Body of pancreas (tissue), 4 donors: ENCODE data around the gene PRKD1.

Source experiments
- CTCF ChIP-seq, 7 experiments: fragments of 450-650 bp in 4 of 7; fragments of 200-600 bp in 3 of 7; sonication (generic) in 3 of 7; IDR thresholded peaks; one replicate each; pipeline ENCODE4 v1.5.1; 2016 to 2019; ENCODE audit warnings: antibody characterized with exemption in 7 of 7
- POLR2A ChIP-seq, 3 donors: fragments of 450-650 bp; IDR thresholded peaks; one replicate each; pipeline ENCODE4 v1.6.1; 2016; ENCODE audit warnings: antibody characterized with exemption in 3 of 3, mild to moderate bottlenecking in 2 of 3

DNA sequence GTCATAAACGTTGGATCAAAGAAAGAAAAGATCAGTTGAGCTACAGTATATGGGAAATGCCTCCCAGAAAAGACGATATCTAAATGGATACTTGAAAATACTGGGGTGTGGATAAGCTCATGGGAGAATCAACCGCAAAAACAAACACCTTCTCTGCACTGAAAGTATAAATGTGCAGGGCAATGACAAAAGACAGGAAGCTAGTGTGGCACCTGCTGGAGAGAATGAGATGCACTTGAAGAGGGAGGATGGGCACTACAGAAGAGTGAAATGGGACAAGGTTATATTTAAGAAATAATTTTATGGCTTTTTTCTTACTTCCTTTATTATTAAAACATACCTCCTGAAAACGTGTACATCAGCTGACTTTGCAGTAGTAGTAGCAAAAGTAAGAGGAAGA is 153.7 kb downstream of the PRKD1 start:
- TF ChIP-seq POLR2A (IDR thresholded peaks at IDR 0.05) (no peak), CTCF (IDR thresholded peaks at IDR 0.05) (peak in 3 of 7 experiments; percentile 21 to 50 (median 35))
